HepG2 (cell line): ENCODE results near the gene RSPRY1. TPM values are rescaled to one million over a fixed set of nuclear protein-coding genes. Genes with fewer than 3 reads are reported as not detected.

Source experiments
- ATAC-seq: fragments of 200-7000 bp; cut with Tn5 transposase; 3 replicates; pipeline ENCODE4 v1.9.1; 2020; ENCODE audit warnings: mild to moderate bottlenecking, moderate library complexity
- BruUV-seq: library from RNA; stranded (reverse); fragments of 400-500 nt; replicated peaks from 2 replicates; lab custom pipeline; 2021; lab: Mats Ljungman, UMichigan
- CTCF ChIA-PET: fragments of 300-600 bp; formaldehyde crosslinking; extraction: SDS; loops from one replicate; lab custom pipeline; 2021; ENCODE audit warnings: low total read pairs, inconsistent platforms, low intra/inter-chr PET ratio; lab: Yijun Ruan, JAX
- POLR2A ChIA-PET: fragments of 350-600 bp; sonication (Branson Sonifier 250); formaldehyde crosslinking; loops from one replicate; lab custom pipeline; 2020; ENCODE audit warnings: antibody characterized with exemption, inconsistent platforms; lab: Yijun Ruan, JAX
- DNase-seq: peaks from one replicate; pipeline ENCODE4 v3.0.0-alpha.2; 2015; ENCODE audit warnings: low spot score
- FAIRE-seq: peaks from 3 replicates; lab custom pipeline; 2011; peaks lifted over from hg19 to GRCh38; lab: Jason Lieb, UNC
- H2AFZ ChIP-seq: one replicate; pipeline ENCODE4 v1.6.1; 2011; ENCODE audit warnings: low read length, inconsistent platforms
- H3K27ac ChIP-seq: fragments of 300-600 bp; 3 replicates; pipeline ENCODE4 v1.8.0; 2011; ENCODE audit warnings: mixed run types, mild to moderate bottlenecking, mixed read lengths, low read length, inconsistent platforms; ENCODE audit not compliant: insufficient read depth; ENCODE audit errors: extremely low read length
- H3K27me3 ChIP-seq, 2 experiments: fragments of 200-600 bp in 1 of 2; 2 replicates in 1 of 2; 3 replicates in 1 of 2; pipeline versions ENCODE4 v1.6.0 to v1.8.0; 2011; ENCODE audit warnings: low read length in 2 of 2, mild to moderate bottlenecking in 2 of 2, moderate library complexity in 2 of 2, inconsistent platforms in 1 of 2; ENCODE audit not compliant: insufficient read depth in 2 of 2, control insufficient read depth in 1 of 2
- H3K36me3 ChIP-seq, 2 experiments: fragments of 200-600 bp in 1 of 2; replicated peaks in 1 of 2; 2 replicates in 1 of 2; 3 replicates in 1 of 2; pipeline versions ENCODE4 v1.5.1 to v1.8.0; 2011; ENCODE audit warnings: low read length in 2 of 2, inconsistent platforms in 1 of 2; ENCODE audit not compliant: insufficient read depth in 2 of 2, control insufficient read depth in 1 of 2
- H3K4me1 ChIP-seq: 2 replicates; pipeline ENCODE4 v1.5.1; 2012; ENCODE audit warnings: low read length, inconsistent platforms; ENCODE audit not compliant: insufficient read depth
- H3K4me2 ChIP-seq: 2 replicates; pipeline ENCODE4 v1.6.0; 2011; ENCODE audit warnings: low read depth, low read length, inconsistent platforms
- H3K4me3 ChIP-seq, 3 experiments: fragments of 200-600 bp in 1 of 3; sonication (generic), shearing (Covaris generic) in 1 of 3; replicated peaks in 1 of 3; 2 replicates each; pipeline ENCODE4 v1.5.1; 2011 to 2016; ENCODE audit warnings: low read length in 3 of 3, inconsistent platforms in 2 of 3, low read depth in 2 of 3, mild to moderate bottlenecking in 2 of 3, control low read depth in 1 of 3, mixed read lengths in 1 of 3; ENCODE audit not compliant: insufficient read depth in 1 of 3
- H3K79me2 ChIP-seq: one replicate; pipeline ENCODE4 v1.6.1; 2011; ENCODE audit warnings: low read length, inconsistent platforms; ENCODE audit not compliant: insufficient read depth
- H3K9ac ChIP-seq: 2 replicates; pipeline ENCODE4 v1.6.0; 2011; ENCODE audit warnings: mild to moderate bottlenecking, low read depth, low read length, inconsistent platforms; ENCODE audit not compliant: insufficient read depth
- H3K9me3 ChIP-seq: 2 replicates; pipeline ENCODE4 v1.5.1; 2012; ENCODE audit warnings: mild to moderate bottlenecking, low read length
- H4K20me1 ChIP-seq: 2 replicates; pipeline ENCODE4 v1.6.0; 2011; ENCODE audit warnings: inconsistent platforms, mild to moderate bottlenecking, low read length, moderate library complexity; ENCODE audit not compliant: insufficient read depth
- BRCA1 ChIP-seq: sonication (generic); formaldehyde crosslinking; IDR thresholded peaks from 2 replicates; pipeline ENCODE4 v1.4.0; 2020; ENCODE audit warnings: missing genetic modification reagents
- GABPB1 ChIP-seq: IDR thresholded peaks from 2 replicates; pipeline ENCODE4 v1.6.1; 2016; ENCODE audit warnings: mild to moderate bottlenecking, missing genetic modification reagents, moderate library complexity, missing compliant biosample characterization
- HMGXB3 ChIP-seq: sonication (generic); formaldehyde crosslinking; IDR thresholded peaks from 2 replicates; pipeline ENCODE4 v1.4.0; 2020; ENCODE audit warnings: missing genetic modification reagents, borderline replicate concordance
- NFAT5 ChIP-seq: sonication (generic); formaldehyde crosslinking; IDR thresholded peaks from 2 replicates; pipeline ENCODE4 v1.4.0; 2020; ENCODE audit warnings: missing genetic modification reagents
- NPAS2 ChIP-seq: sonication (generic); formaldehyde crosslinking; IDR thresholded peaks from 2 replicates; pipeline ENCODE4 v1.8.0; 2022; ENCODE audit warnings: mild to moderate bottlenecking, missing genetic modification reagents, borderline replicate concordance
- RXRB ChIP-seq: IDR thresholded peaks from 2 replicates; pipeline ENCODE4 v1.6.1; 2016; ENCODE audit warnings: borderline replicate concordance, missing genetic modification reagents, missing compliant biosample characterization
- ZNF451 ChIP-seq: sonication (generic); formaldehyde crosslinking; IDR thresholded peaks from 2 replicates; pipeline ENCODE4 v1.5.0; 2020; ENCODE audit warnings: mild to moderate bottlenecking, missing genetic modification reagents
- ZNF672 ChIP-seq: sonication (generic); formaldehyde crosslinking; IDR thresholded peaks from 2 replicates; pipeline ENCODE4 v1.8.1; 2022; ENCODE audit warnings: missing genetic modification reagents
- WGBS: methylation state at CpG from one replicate; pipeline ENCODE4 v1.1.6; 2017; ENCODE audit warnings: low lambda C conversion rate; 5-methylcytosine and 5-hydroxymethylcytosine counted together
- in situ Hi-C: cut with HindIII; loops from 2 replicates; pipeline ENCODE4 v1.10.0; 2017; ENCODE audit warnings: low pct_unique_long_range_greater_than_20kb; ENCODE audit not compliant: extremely low pct_ligation_motif_present
- intact Hi-C: fragments of 100-400 bp; cut with micrococcal nuclease; formaldehyde crosslinking; loops from one replicate; pipeline ENCODE4 v1.10.0; 2022; ENCODE audit not compliant: unreplicated experiment
- polyA plus RNA-seq, 8 experiments: library from polyadenylated mRNA; depleted of rRNA in 3 of 8; stranded (reverse) in 7 of 8; unstranded in 1 of 8; fragments of >200 nt; fragmentation: Illumina TruSeq in 4 of 8; extraction: Trizol in 4 of 8; gene quantifications; 2 replicates each; pipeline versions ENCODE4 v1.2.1 to v1.2.3, GENCODE V29; 2011 to 2016; ENCODE audit warnings: low read depth in 4 of 8, missing spikeins in 1 of 8, mixed read lengths in 1 of 8; ENCODE audit not compliant: insufficient read depth in 1 of 8
- total RNA-seq, 5 experiments: library from RNA; depleted of rRNA; stranded (reverse); fragments of >200 nt; fragmentation: Illumina TruSeq; extraction: Trizol; gene quantifications; 2 replicates each; pipeline ENCODE4 v1.2.3, GENCODE V29; 2016; ENCODE audit warnings: low read depth in 1 of 5
- TF ChIP-seq, protein P1 (sequence below): IDR thresholded peaks from 2 replicates; pipeline ENCODE4 v1.6.1; 2012; ENCODE audit warnings: low read length, improper control_type of control experiment
- TF ChIP-seq, protein P2 (sequence below): sonication (generic); formaldehyde crosslinking; IDR thresholded peaks from 2 replicates; pipeline ENCODE4 v1.5.0; 2020; ENCODE audit warnings: missing genetic modification reagents, mild to moderate bottlenecking, borderline replicate concordance

The RSPRY1 gene
- total and polyA plus RNA-seq, 2 of the 13 experiments (the other 11 are each of a cell fraction or from before 2014, with no cell fraction given): 53.4 to 61.0 TPM

DNA sequence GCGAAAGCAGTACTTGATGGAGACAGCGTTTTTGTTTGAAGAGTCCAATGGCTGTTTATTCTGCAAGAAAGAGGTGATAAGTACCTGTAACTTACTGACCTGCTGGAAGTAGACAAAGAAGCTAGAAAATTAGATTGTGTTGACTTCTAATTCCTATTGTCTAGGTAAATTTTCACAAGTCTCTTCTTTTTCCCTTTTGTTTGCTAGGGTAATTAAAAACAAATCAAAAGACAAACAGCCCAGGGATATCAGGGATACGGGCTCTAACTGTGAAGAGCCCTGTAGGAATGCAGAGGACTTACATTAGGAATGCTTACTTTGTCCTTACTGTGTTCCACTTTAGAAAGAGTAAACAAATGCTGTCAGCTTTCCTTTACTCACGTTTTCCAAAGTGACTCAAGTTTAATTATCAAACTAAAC lies 7.3 kb upstream of the RSPRY1 start:
- POLR2A ChIA-PET: interaction anchor here (1.2 kb wide), 1 partner anchor 8 kb away, joined by 3 read pairs; no protein-coding TSS in a partner anchor
- 42% methylated on average over 4 of the region's 4 CpGs for WGBS
- no peaks in the 10 kb centered on the region for H4K20me1 ChIP-seq
- no peak overlapping the region for H3K9ac ChIP-seq
- intact Hi-C loops (no loop called here), in situ Hi-C loops (no loop called here)
- FAIRE-seq (no peak), DNase-seq (peak; percentile 53), ATAC-seq (peak; percentile 78)
- no peak overlapping the region for H3K4me2 ChIP-seq
- H3K27me3 ChIP-seq: no peaks in the 10 kb centered on the region
- H3K27ac ChIP-seq: no peak overlapping the region
- H3K36me3 ChIP-seq: no peaks in the 10 kb centered on the region; a peak in 1 of 5 replicates
- H3K4me3 ChIP-seq: no peak overlapping the region
- CTCF ChIA-PET: no interaction called here
- H3K9me3 ChIP-seq: no peaks in the 10 kb centered on the region
- H3K79me2 ChIP-seq: peaks cover 21% of the 10 kb centered on the region
- TSS peak; percentile 2 for BruUV-seq
- peaks cover 26% of the 10 kb centered on the region for H3K4me1 ChIP-seq
- H2AFZ ChIP-seq: no peak overlapping the region
- TF ChIP-seq, protein P1, sequence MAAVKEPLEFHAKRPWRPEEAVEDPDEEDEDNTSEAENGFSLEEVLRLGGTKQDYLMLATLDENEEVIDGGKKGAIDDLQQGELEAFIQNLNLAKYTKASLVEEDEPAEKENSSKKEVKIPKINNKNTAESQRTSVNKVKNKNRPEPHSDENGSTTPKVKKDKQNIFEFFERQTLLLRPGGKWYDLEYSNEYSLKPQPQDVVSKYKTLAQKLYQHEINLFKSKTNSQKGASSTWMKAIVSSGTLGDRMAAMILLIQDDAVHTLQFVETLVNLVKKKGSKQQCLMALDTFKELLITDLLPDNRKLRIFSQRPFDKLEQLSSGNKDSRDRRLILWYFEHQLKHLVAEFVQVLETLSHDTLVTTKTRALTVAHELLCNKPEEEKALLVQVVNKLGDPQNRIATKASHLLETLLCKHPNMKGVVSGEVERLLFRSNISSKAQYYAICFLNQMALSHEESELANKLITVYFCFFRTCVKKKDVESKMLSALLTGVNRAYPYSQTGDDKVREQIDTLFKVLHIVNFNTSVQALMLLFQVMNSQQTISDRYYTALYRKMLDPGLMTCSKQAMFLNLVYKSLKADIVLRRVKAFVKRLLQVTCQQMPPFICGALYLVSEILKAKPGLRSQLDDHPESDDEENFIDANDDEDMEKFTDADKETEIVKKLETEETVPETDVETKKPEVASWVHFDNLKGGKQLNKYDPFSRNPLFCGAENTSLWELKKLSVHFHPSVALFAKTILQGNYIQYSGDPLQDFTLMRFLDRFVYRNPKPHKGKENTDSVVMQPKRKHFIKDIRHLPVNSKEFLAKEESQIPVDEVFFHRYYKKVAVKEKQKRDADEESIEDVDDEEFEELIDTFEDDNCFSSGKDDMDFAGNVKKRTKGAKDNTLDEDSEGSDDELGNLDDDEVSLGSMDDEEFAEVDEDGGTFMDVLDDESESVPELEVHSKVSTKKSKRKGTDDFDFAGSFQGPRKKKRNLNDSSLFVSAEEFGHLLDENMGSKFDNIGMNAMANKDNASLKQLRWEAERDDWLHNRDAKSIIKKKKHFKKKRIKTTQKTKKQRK: no peak
- TF ChIP-seq, protein P2, sequence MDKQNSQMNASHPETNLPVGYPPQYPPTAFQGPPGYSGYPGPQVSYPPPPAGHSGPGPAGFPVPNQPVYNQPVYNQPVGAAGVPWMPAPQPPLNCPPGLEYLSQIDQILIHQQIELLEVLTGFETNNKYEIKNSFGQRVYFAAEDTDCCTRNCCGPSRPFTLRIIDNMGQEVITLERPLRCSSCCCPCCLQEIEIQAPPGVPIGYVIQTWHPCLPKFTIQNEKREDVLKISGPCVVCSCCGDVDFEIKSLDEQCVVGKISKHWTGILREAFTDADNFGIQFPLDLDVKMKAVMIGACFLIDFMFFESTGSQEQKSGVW (CRISPR knock-in tag): no peak
- TF ChIP-seq NPAS2 (CRISPR knock-in tag) (no peak), BRCA1 (CRISPR knock-in tag) (no peak), GABPB1 (CRISPR knock-in tag) (no peak), HMGXB3 (no peak), NFAT5 (CRISPR knock-in tag) (no peak), ZNF672 (CRISPR knock-in tag) (no peak), ZNF451 (CRISPR knock-in tag) (no peak), RXRB (no peak)
